SK-N-SH (cell line): ENCODE data around the gene RNASEH1.

Experiments used
- EZH2phosphoT487 ChIP-seq: fragments of 200-600 bp; sonication (generic); IDR thresholded peaks from 2 replicates; pipeline ENCODE4 v1.6.1; 2017; ENCODE audit warnings: low read depth, mixed run types, mild to moderate bottlenecking, antibody characterized with exemption, moderate library complexity, borderline replicate concordance
- FOXJ3 ChIP-seq: sonication (generic); formaldehyde crosslinking; IDR thresholded peaks from 2 replicates; pipeline ENCODE4 v1.5.1; 2020; ENCODE audit warnings: mild to moderate bottlenecking, missing genetic modification reagents
- IRF3 ChIP-seq: fragments of 150-350 bp; IDR thresholded peaks from 2 replicates; pipeline ENCODE4 v1.6.1; 2016; ENCODE audit warnings: mild to moderate bottlenecking, low read depth, low read length
- PBX3 ChIP-seq: IDR thresholded peaks from 2 replicates; pipeline ENCODE4; 2012
- POLR2AphosphoS5 ChIP-seq: IDR thresholded peaks from 2 replicates; pipeline ENCODE4 v1.6.1; 2012; ENCODE audit warnings: low read depth, low read length
- RFX5 ChIP-seq: IDR thresholded peaks from 2 replicates; pipeline ENCODE4 v1.6.1; 2012; ENCODE audit warnings: mild to moderate bottlenecking, improper control_type of control experiment, low read length

DNA sequence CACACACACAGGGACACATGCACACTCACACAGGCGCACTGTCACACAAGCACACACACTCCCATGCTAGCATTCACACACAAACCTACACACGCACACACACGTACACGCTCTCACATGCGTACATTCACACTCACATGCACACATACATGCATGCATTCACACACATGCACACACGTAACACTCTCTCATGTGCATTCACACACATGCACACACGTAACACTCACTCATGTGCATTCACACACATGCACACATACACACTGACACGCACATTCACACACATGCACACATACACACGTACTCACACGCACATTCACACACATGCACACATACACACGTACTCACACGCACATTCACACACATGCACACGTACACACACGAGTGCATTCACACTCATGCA is 55.1 kb downstream of the RNASEH1 start:
- TF ChIP-seq PBX3 (no peak), RFX5 (no peak), FOXJ3 (CRISPR knock-in tag) (no peak), EZH2phosphoT487 (no peak), POLR2AphosphoS5 (no peak), IRF3 (no peak)
